ENCODE measurements around the gene PREX1. TPM values are rescaled to one million over a fixed set of nuclear protein-coding genes. Genes with fewer than 3 reads are reported as not detected.

PREX1 gene
- total and polyA plus RNA-seq, 2 donors (not counting 1 experiment from before 2014, with no cell fraction given), result 1.0 to 3.1 TPM

GRCh38 chr20:48862279-48862678, 34.5 kb upstream of the PREX1 start:
- DNase-seq (ENCODE audit: low read depth in 2 of 2), result no peak
- no peak overlapping the region for H2AFZ ChIP-seq (ENCODE audit: low read length)
- no peaks in the 10 kb centered on the region for H4K20me1 ChIP-seq (ENCODE audit: control insufficient read depth, extremely low read depth, insufficient read depth, low read length)
- H3K9me3 ChIP-seq (ENCODE audit: control insufficient read depth, insufficient read depth, low read depth, low read length), result no peaks in the 10 kb centered on the region
- peaks cover 13% of the 10 kb centered on the region for H3K27me3 ChIP-seq (ENCODE audit: control insufficient read depth, insufficient read depth, low read length)
- no peaks in the 10 kb centered on the region for H3K79me2 ChIP-seq (ENCODE audit: control insufficient read depth, insufficient read depth, low read length)
- H3K36me3 ChIP-seq (ENCODE audit: control insufficient read depth, insufficient read depth, low read length), result no peaks in the 10 kb centered on the region
- no peaks in the 10 kb centered on the region for H3K4me1 ChIP-seq (ENCODE audit: control insufficient read depth, extremely low read depth, insufficient read depth, low read length)
- no peak overlapping the region for H3K4me3 ChIP-seq (replicated peaks in 1 of 4; ENCODE audit: control extremely low read depth in 1 of 4, insufficient read depth in 1 of 4, low read depth in 3 of 4, low read length in 4 of 4)
- H3K9ac ChIP-seq (ENCODE audit: insufficient read depth, low read length), result no peak overlapping the region
- TF ChIP-seq CTCF (conservative IDR thresholded peaks at IDR 0.05 in 1 of 2, IDR thresholded peaks at IDR 0.05 in 1 of 2; ENCODE audit: low read depth in 1 of 2, low read length in 2 of 2), result no peak
- no peak for TF ChIP-seq EZH2 (IDR thresholded peaks at IDR 0.05; ENCODE audit: low read length, missing control alignments)
- H3K4me2 ChIP-seq (ENCODE audit: extremely low read depth, insufficient read depth, low read length), result no peak overlapping the region
- no peak overlapping the region for H3K27ac ChIP-seq (ENCODE audit: insufficient read depth, low read length)

- Histone ChIP-seq H3K36me3 (ENCODE audit: control insufficient read depth, insufficient read depth, low read length) (no peaks in the 10 kb centered on the region), H3K27me3 (ENCODE audit: control insufficient read depth, insufficient read depth, low read length) (peaks cover 11% of the 10 kb centered on the region), H3K4me1 (ENCODE audit: control insufficient read depth, extremely low read depth, insufficient read depth, low read length) (no peaks in the 10 kb centered on the region), H3K9ac (ENCODE audit: insufficient read depth, low read length) (no peak overlapping the region), H3K79me2 (ENCODE audit: control insufficient read depth, insufficient read depth, low read length) (no peaks in the 10 kb centered on the region), H4K20me1 (ENCODE audit: control insufficient read depth, extremely low read depth, insufficient read depth, low read length) (no peaks in the 10 kb centered on the region), H2AFZ (ENCODE audit: low read length) (no peak overlapping the region), H3K4me3 (replicated peaks in 1 of 4; ENCODE audit: control extremely low read depth in 1 of 4, insufficient read depth in 1 of 4, low read depth in 3 of 4, low read length in 4 of 4) (no peak overlapping the region), H3K27ac (ENCODE audit: insufficient read depth, low read length) (no peak overlapping the region), H3K4me2 (ENCODE audit: extremely low read depth, insufficient read depth, low read length) (no peak overlapping the region), H3K9me3 (ENCODE audit: control insufficient read depth, insufficient read depth, low read depth, low read length) (no peaks in the 10 kb centered on the region)
- no peak for DNase-seq (ENCODE audit: low read depth in 2 of 2)
- TF ChIP-seq CTCF (conservative IDR thresholded peaks at IDR 0.05 in 1 of 2, IDR thresholded peaks at IDR 0.05 in 1 of 2; ENCODE audit: low read depth in 1 of 2, low read length in 2 of 2) (no peak), EZH2 (IDR thresholded peaks at IDR 0.05; ENCODE audit: low read length, missing control alignments) (no peak)
These were observed 33.6 kb upstream of the PREX1 start for GRCh38 chr20:48861444-48861843.

GRCh38 chr20:48858075-48858790, 30.4 kb upstream of the PREX1 start:
- Histone ChIP-seq H3K4me3 (replicated peaks in 1 of 4; ENCODE audit: control extremely low read depth in 1 of 4, insufficient read depth in 1 of 4, low read depth in 3 of 4, low read length in 4 of 4) (no peak overlapping the region), H3K27me3 (ENCODE audit: control insufficient read depth, insufficient read depth, low read length) (peaks cover 2% of the 10 kb centered on the region), H3K9ac (ENCODE audit: insufficient read depth, low read length) (no peak overlapping the region), H3K36me3 (ENCODE audit: control insufficient read depth, insufficient read depth, low read length) (no peaks in the 10 kb centered on the region), H4K20me1 (ENCODE audit: control insufficient read depth, extremely low read depth, insufficient read depth, low read length) (no peaks in the 10 kb centered on the region), H3K9me3 (ENCODE audit: control insufficient read depth, insufficient read depth, low read depth, low read length) (no peaks in the 10 kb centered on the region), H3K4me2 (ENCODE audit: extremely low read depth, insufficient read depth, low read length) (no peak overlapping the region), H3K79me2 (ENCODE audit: control insufficient read depth, insufficient read depth, low read length) (no peaks in the 10 kb centered on the region), H3K27ac (ENCODE audit: insufficient read depth, low read length) (no peak overlapping the region), H3K4me1 (ENCODE audit: control insufficient read depth, extremely low read depth, insufficient read depth, low read length) (no peaks in the 10 kb centered on the region), H2AFZ (ENCODE audit: low read length) (no peak overlapping the region)
- TF ChIP-seq EZH2 (IDR thresholded peaks at IDR 0.05; ENCODE audit: low read length, missing control alignments) (no peak), CTCF (conservative IDR thresholded peaks at IDR 0.05 in 1 of 2, IDR thresholded peaks at IDR 0.05 in 1 of 2; ENCODE audit: low read depth in 1 of 2, low read length in 2 of 2) (no peak)
- DNase-seq (ENCODE audit: low read depth in 2 of 2), result no peak

Data from fibroblast of lung (primary cell).